ENCODE measurements around the gene WNT3A.

DNA sequence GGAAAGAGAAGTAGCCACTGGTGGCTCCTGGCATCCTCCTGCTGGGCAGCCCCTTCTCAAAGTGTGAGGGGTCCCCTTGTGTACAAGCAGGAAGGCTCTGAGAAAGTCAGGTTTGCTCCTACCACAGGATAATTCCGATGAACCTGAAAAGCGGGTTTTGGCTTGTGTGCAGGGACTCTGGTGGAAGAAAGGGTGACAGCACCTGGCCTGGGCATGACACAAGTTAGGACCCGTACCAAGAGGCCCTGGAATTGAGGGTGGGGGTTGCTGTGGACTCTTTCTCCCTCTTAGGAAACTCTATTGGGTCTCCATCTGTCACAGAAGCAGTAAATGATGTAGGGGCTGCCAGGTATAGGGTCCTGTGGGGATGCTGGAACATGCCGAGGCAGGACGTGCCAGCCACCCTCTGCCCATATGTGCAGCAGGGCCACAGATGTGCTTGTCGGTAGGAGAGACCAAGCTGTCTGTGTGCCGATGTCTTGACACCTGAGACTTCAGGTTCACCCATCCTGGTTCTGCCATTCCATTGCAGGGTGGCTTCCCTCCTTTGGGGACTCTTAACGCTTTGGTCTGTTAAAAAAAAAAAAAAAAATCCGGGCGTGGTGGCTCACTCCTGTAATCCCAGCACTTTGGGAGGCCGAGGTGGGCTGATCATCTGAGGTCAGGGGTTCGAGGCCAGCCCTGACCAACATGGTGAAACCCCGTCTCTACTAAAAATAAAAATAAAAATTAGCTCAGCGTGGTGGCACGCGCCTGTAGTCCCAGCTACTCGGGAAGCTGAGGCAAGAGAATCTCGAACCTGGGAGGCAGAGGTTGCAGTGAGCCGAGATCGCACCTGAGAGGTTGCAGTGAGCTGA, 86.5 kb downstream of the WNT3A start:
- TF ChIP-seq, protein P1, sequence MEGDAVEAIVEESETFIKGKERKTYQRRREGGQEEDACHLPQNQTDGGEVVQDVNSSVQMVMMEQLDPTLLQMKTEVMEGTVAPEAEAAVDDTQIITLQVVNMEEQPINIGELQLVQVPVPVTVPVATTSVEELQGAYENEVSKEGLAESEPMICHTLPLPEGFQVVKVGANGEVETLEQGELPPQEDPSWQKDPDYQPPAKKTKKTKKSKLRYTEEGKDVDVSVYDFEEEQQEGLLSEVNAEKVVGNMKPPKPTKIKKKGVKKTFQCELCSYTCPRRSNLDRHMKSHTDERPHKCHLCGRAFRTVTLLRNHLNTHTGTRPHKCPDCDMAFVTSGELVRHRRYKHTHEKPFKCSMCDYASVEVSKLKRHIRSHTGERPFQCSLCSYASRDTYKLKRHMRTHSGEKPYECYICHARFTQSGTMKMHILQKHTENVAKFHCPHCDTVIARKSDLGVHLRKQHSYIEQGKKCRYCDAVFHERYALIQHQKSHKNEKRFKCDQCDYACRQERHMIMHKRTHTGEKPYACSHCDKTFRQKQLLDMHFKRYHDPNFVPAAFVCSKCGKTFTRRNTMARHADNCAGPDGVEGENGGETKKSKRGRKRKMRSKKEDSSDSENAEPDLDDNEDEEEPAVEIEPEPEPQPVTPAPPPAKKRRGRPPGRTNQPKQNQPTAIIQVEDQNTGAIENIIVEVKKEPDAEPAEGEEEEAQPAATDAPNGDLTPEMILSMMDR (IDR thresholded peaks at IDR 0.05; ENCODE audit: low read depth, low read length): no peak
- TF ChIP-seq, protein P2, sequence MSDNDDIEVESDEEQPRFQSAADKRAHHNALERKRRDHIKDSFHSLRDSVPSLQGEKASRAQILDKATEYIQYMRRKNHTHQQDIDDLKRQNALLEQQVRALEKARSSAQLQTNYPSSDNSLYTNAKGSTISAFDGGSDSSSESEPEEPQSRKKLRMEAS (IDR thresholded peaks at IDR 0.05; ENCODE audit: low read depth, low read length): no peak
- TF ChIP-seq POLR2A (IDR thresholded peaks at IDR 0.05; ENCODE audit: extremely low read depth, insufficient read length): no peak

Data from NB4 (cell line).